Neural crest cell (in vitro differentiated cells): ENCODE data around the gene TINAGL1. TPM values are rescaled to one million over a fixed set of nuclear protein-coding genes. Genes with fewer than 3 reads are reported as not detected.
A peak's percentile ranks its signal among the peaks of the same experiment; 100 is the strongest.

Experiments
- DNase-seq: peaks from one replicate; pipeline ENCODE4 v3.0.0; 2021; ENCODE audit warnings: low read depth, mixed read lengths, low spot score
- H3K27ac Mint-ChIP-seq: one replicate; pipeline ENCODE4 v1.8.0; 2021; ENCODE audit warnings: mild to moderate bottlenecking, mixed read lengths; ENCODE audit not compliant: unreplicated experiment
- H3K27me3 Mint-ChIP-seq: 2 replicates; pipeline ENCODE4 v1.8.0; 2021; ENCODE audit warnings: low read depth, mild to moderate bottlenecking, mixed read lengths
- H3K36me3 Mint-ChIP-seq: 2 replicates; pipeline ENCODE4 v1.8.0; 2021; ENCODE audit warnings: low read depth, mild to moderate bottlenecking, mixed read lengths
- H3K4me1 Mint-ChIP-seq: 2 replicates; pipeline ENCODE4 v1.8.0; 2021; ENCODE audit warnings: mixed read lengths
- H3K4me3 Mint-ChIP-seq: one replicate; pipeline ENCODE4 v1.8.0; 2021; ENCODE audit warnings: mild to moderate bottlenecking, mixed read lengths
- H3K9me3 Mint-ChIP-seq: 2 replicates; pipeline ENCODE4 v1.8.0; 2021; ENCODE audit warnings: mixed read lengths
- CTCF ChIP-seq: fragments of 200-600 bp; sonication (generic); conservative IDR thresholded peaks from 2 replicates; pipeline ENCODE4 v1.5.0; 2021; ENCODE audit warnings: antibody characterized with exemption, mild to moderate bottlenecking
- total RNA-seq: library from RNA; stranded (reverse); gene quantifications from 2 replicates; pipeline ENCODE4 v1.2.1, GENCODE V29; 2021

Gene TINAGL1
- total RNA-seq, 1 donor from 2014 or later = not detected

- no peak for DNase-seq
- Mint-ChIP-seq H3K9me3 (no peaks in the 10 kb centered on the region), H3K27ac (peak overlapping the region; percentile 86), H3K36me3 (no peaks in the 10 kb centered on the region), H3K27me3 (no peaks in the 10 kb centered on the region), H3K4me1 (peaks cover 22% of the 10 kb centered on the region), H3K4me3 (no peak overlapping the region)
- no peak for TF ChIP-seq CTCF
Observed at GRCh38 chr1:31627930-31628559, 51.7 kb downstream of the TINAGL1 start.

GRCh38 chr1:31628931-31629556 is 52.7 kb downstream of the TINAGL1 start:
- Mint-ChIP-seq H3K4me1 (peaks cover 22% of the 10 kb centered on the region), H3K4me3 (no peak overlapping the region), H3K27ac (no peak overlapping the region), H3K27me3 (no peaks in the 10 kb centered on the region), H3K36me3 (no peaks in the 10 kb centered on the region), H3K9me3 (no peaks in the 10 kb centered on the region)
- TF ChIP-seq CTCF = no peak
- DNase-seq = no peak

- H3K27ac Mint-ChIP-seq = peak overlapping the region; percentile 88
- no peaks in the 10 kb centered on the region for H3K36me3 Mint-ChIP-seq
- no peaks in the 10 kb centered on the region for H3K9me3 Mint-ChIP-seq
- no peak for DNase-seq
- peaks cover 4% of the 10 kb centered on the region for H3K4me1 Mint-ChIP-seq
- no peak for TF ChIP-seq CTCF
- no peak overlapping the region for H3K4me3 Mint-ChIP-seq
- no peaks in the 10 kb centered on the region for H3K27me3 Mint-ChIP-seq
Observed at GRCh38 chr1:31632649-31633048, 56.3 kb downstream of the TINAGL1 start.

GRCh38 chr1:31633117-31633516 is 56.8 kb downstream of the TINAGL1 start:
- TF ChIP-seq CTCF = peak; percentile 50
- no peaks in the 10 kb centered on the region for H3K9me3 Mint-ChIP-seq
- peak overlapping the region; percentile 88 for H3K27ac Mint-ChIP-seq
- H3K4me3 Mint-ChIP-seq = no peak overlapping the region
- no peak for DNase-seq
- peaks cover under 1% of the 10 kb centered on the region for H3K4me1 Mint-ChIP-seq
- H3K27me3 Mint-ChIP-seq = no peaks in the 10 kb centered on the region
- H3K36me3 Mint-ChIP-seq = no peaks in the 10 kb centered on the region

Other genes with a start within 250 kb of the TINAGL1 start
- gene FABP3, start 203.4 kb upstream of the TINAGL1 start, total RNA-seq = 13.6 and 14.0 TPM in 2 replicates
- gene SERINC2, start 163.3 kb upstream of the TINAGL1 start, total RNA-seq = 20.4 and 21.4 TPM in 2 replicates
- gene HCRTR1, start 41.2 kb downstream of the TINAGL1 start, total RNA-seq = 0.23 TPM in 1 of 2 replicates, not detected in the other
- 49.0 and 52.4 TPM in 2 replicates for gene PEF1, start 68.4 kb downstream of the TINAGL1 start, total RNA-seq
- 0.72 and 0.80 TPM in 2 replicates for gene COL16A1, start 127.5 kb downstream of the TINAGL1 start, total RNA-seq
- 17.8 and 18.8 TPM in 2 replicates for gene ADGRB2, start 187.8 kb downstream of the TINAGL1 start, total RNA-seq
- gene SPOCD1, start 239.5 kb downstream of the TINAGL1 start, total RNA-seq = 0.56 and 0.61 TPM in 2 replicates